ENCODE measurements around the gene PRDM16. TPM values are rescaled to one million over a fixed set of nuclear protein-coding genes. Genes with fewer than 3 reads are reported as not detected.

Gene PRDM16
- total and polyA plus RNA-seq, 2 of the 13 experiments (the other 11 are each of a cell fraction or from before 2014, with no cell fraction given): 0.15 to 0.81 TPM

- TF ChIP-seq ZBTB39 (CRISPR knock-in tag; IDR thresholded peaks at IDR 0.05): no peak
- TF ChIP-seq FOXA3 (CRISPR knock-in tag; IDR thresholded peaks at IDR 0.05): no peak
- TF ChIP-seq ZFP62 (CRISPR knock-in tag; IDR thresholded peaks at IDR 0.05): no peak
- TF ChIP-seq ARNT2 (CRISPR knock-in tag; IDR thresholded peaks at IDR 0.05; ENCODE audit: low read depth): no peak
- TF ChIP-seq ZC3H13 (CRISPR knock-in tag; IDR thresholded peaks at IDR 0.05): no peak
- TF ChIP-seq SNAPC4 (CRISPR knock-in tag; IDR thresholded peaks at IDR 0.05): no peak
- no peak for TF ChIP-seq ATRX (CRISPR knock-in tag; IDR thresholded peaks at IDR 0.05; ENCODE audit: borderline replicate concordance)
- no peak for TF ChIP-seq MTF1 (CRISPR knock-in tag; IDR thresholded peaks at IDR 0.05)
- TF ChIP-seq GATA4 (IDR thresholded peaks at IDR 0.05; ENCODE audit: borderline replicate concordance, low read depth): no peak
- no peak for TF ChIP-seq ZNF337 (CRISPR knock-in tag; IDR thresholded peaks at IDR 0.05; ENCODE audit: borderline replicate concordance, low read depth)
- no peak for TF ChIP-seq HMG20A (CRISPR knock-in tag; IDR thresholded peaks at IDR 0.05; ENCODE audit: borderline replicate concordance)
- no peak for TF ChIP-seq NR1H2 (CRISPR knock-in tag; IDR thresholded peaks at IDR 0.05; ENCODE audit: borderline replicate concordance, low read depth)
- TF ChIP-seq ZNF503 (CRISPR knock-in tag; IDR thresholded peaks at IDR 0.05): no peak
- TF ChIP-seq ATF3 (CRISPR knock-in tag; IDR thresholded peaks at IDR 0.05): no peak
- no peak for TF ChIP-seq TAF15 (IDR thresholded peaks at IDR 0.05; ENCODE audit: low read depth, low read length, poor library complexity, severe bottlenecking)
- no peak for TF ChIP-seq ZNF781 (CRISPR knock-in tag; IDR thresholded peaks at IDR 0.05; ENCODE audit: borderline replicate concordance, not compliant biosample characterization)
- no peak for TF ChIP-seq CCAR2 (optimal IDR thresholded peaks at IDR 0.05; ENCODE audit: low read depth, low read length)
- TF ChIP-seq ZBTB26 (CRISPR knock-in tag; IDR thresholded peaks at IDR 0.05; ENCODE audit: borderline replicate concordance): no peak
These were observed 182.2 kb downstream of the PRDM16 start (continued) for GRCh38 chr1:3251099-3251806.
